Body of pancreas (tissue), 4 donors: ENCODE results near the gene RHOT1.

Experiments
- POLR2A ChIP-seq, 3 donors: fragments of 450-650 bp; IDR thresholded peaks; one replicate each; pipeline ENCODE4 v1.6.1; 2016; ENCODE audit warnings: antibody characterized with exemption in 3 of 3, mild to moderate bottlenecking in 2 of 3
- TF ChIP-seq, protein P1 (sequence below), 7 experiments: fragments of 450-650 bp in 4 of 7; fragments of 200-600 bp in 3 of 7; sonication (generic) in 3 of 7; IDR thresholded peaks; one replicate each; pipeline ENCODE4 v1.5.1; 2016 to 2019; ENCODE audit warnings: antibody characterized with exemption in 7 of 7

DNA sequence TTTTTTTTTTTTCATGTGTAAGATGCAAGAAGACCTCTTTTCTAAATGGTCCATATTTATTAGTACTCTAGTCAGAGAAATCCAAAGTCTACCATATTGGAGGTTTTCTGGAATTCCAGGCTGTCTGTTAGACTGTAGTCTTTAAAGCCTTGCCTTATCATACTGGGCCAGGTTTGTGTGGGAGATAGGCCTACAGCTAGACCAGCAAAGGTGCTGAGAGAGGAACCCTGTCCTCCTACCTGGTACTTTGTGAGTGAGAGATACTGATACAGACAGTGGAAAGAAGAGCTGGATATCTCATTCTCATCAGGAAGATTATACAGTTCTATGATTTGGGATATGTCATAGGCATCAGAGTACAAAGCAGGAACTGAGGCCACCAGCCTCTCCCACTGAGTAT lies 8.1 kb downstream of the RHOT1 start:
- TF ChIP-seq, protein P1, sequence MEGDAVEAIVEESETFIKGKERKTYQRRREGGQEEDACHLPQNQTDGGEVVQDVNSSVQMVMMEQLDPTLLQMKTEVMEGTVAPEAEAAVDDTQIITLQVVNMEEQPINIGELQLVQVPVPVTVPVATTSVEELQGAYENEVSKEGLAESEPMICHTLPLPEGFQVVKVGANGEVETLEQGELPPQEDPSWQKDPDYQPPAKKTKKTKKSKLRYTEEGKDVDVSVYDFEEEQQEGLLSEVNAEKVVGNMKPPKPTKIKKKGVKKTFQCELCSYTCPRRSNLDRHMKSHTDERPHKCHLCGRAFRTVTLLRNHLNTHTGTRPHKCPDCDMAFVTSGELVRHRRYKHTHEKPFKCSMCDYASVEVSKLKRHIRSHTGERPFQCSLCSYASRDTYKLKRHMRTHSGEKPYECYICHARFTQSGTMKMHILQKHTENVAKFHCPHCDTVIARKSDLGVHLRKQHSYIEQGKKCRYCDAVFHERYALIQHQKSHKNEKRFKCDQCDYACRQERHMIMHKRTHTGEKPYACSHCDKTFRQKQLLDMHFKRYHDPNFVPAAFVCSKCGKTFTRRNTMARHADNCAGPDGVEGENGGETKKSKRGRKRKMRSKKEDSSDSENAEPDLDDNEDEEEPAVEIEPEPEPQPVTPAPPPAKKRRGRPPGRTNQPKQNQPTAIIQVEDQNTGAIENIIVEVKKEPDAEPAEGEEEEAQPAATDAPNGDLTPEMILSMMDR (IDR thresholded peaks at IDR 0.05): no peak
- no peak for TF ChIP-seq POLR2A (IDR thresholded peaks at IDR 0.05)
